Measurements from ENCODE around the gene LAMTOR4.
"Not testable (repeated sequence)": the region's sequence is repeated elsewhere in the genome, so short reads cannot be mapped to it uniquely, and the experiment has no call there.

LAMTOR4 gene

DNA sequence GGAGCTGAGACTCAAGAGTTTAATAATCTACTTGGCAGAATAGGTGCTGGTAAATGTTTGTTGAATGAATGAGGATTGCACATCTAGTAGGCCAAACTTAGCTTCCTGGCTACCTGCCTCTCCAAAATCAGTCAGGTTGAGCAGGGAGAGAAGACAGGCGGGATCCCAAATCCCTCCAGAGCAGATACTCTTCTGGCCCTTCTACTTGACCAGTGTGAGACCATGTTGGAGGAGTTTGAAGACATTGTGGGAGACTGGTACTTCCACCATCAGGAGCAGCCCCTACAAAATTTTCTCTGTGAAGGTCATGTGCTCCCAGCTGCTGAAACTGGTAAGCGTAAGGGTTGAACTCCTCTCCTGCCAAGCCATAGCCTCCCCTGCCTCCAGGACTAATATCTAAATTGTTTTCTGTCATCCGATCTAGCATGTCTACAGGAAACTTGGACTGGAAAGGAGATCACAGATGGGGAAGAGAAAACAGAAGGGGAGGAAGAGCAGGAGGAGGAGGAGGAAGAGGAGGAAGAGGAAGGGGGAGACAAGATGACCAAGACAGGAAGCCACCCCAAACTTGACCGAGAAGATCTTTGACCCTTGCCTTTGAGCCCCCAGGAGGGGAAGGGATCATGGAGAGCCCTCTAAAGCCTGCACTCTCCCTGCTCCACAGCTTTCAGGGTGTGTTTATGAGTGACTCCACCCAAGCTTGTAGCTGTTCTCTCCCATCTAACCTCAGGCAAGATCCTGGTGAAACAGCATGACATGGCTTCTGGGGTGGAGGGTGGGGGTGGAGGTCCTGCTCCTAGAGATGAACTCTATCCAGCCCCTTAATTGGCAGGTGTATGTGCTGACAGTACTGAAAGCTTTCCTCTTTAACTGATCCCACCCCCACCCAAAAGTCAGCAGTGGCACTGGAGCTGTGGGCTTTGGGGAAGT lies 24.2 kb upstream of the LAMTOR4 start:
- DNase-seq, result no peak

GRCh38 chr7:100126239-100126930 lies 22.3 kb upstream of the LAMTOR4 start:
- no peak for DNase-seq

DNA sequence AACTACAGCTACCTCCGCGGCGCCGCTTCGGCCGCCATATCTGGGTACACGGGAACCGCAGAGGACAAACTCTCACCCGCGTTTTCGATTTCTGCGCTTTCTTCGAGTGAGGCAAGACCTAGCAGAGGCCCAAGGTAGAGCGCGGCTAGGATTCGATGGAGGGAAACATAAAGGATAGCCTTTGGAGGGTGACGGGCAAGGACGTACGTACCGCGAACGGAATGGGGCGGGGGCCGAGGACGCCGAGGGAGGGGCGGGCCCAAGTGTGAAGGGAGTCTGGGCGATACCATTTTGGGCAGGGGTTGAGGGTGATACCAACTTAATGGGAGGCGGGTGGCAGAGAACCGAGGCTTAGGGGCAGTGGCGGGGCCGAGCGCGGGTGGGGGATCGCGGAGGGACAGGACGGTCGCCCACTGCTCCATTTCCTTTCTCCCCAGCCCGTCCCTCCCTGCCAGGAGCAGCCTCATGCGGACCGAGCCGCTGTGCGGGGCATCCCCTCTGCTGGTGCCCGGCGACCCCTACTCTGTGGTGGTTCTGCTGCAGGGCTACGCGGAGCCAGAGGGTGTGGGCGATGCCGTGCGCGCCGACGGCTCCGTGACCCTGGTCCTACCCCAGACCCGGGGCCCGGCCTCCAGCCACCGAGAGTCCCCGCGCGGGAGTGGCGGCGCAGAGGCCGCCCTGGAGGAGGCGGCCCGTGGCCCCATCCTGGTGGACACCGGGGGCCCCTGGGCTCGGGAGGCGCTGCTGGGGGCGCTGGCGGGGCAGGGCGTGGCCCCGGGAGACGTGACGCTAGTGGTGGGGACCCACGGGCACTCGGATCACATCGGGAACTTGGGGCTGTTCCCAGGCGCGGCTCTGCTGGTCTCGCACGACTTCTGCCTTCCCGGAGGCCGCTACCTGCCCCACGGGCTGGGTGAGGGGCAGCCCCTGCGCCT lies 21.5 kb upstream of the LAMTOR4 start, which contains the start of gene MBLAC1:
TSS of gene MBLAC1 (plus strand) at position 37 of the 935 bp plus-strand sequence. CDS start at position 466, 429 bp downstream.
- DNase-seq, result peak; percentile 59

- no peak for DNase-seq
These were observed 20.7 kb upstream of the LAMTOR4 start for GRCh38 chr7:100127866-100128636.

- no peak for DNase-seq
These were observed 20.1 kb upstream of the LAMTOR4 start for GRCh38 chr7:100128637-100128963.

- DNase-seq, result not testable (repeated sequence)
These were observed 18.5 kb upstream of the LAMTOR4 start for GRCh38 chr7:100130220-100130607.

DNA sequence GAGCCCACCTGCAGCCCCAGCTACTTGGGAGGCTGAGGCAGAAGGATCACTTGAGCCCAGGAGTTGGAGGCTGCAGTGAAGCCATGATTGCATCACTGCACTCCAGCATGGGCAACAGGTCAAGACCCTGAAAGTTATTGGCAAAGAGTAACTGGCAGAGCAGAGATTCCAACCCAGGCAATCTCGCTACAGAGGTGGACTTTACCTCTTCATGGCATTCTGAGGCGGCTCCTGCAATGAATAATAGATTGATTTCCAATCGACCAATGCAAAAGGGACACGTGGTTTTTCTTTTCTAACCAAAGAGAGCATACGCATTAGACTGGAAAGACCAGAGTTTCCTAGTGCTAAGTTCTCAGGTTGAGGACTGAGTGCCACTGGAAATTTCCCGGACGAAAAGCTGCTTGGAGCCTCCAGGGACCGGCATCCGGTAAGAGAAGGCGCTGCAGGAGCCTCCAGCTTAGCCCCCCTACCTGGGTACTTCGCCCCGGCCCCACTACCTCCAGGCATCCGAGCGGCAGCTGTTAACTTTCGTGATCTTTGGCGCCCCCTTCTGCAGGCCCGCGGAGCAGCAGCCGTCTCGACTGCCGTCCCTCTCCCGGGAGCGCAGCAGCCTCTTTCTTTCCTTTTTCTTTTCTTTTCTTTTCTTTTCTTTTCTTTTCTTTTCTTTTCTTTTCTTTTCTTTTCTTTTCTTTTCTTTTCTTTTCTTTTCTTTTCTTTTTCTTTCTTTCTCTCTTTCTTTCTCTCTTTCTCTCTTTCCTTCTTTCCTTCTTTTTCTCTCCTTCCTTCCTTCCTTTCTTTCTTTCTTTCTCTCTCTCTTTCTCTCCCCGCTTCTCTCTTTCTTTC lies 17.9 kb upstream of the LAMTOR4 start:
- DNase-seq, result peak; percentile 15

DNA sequence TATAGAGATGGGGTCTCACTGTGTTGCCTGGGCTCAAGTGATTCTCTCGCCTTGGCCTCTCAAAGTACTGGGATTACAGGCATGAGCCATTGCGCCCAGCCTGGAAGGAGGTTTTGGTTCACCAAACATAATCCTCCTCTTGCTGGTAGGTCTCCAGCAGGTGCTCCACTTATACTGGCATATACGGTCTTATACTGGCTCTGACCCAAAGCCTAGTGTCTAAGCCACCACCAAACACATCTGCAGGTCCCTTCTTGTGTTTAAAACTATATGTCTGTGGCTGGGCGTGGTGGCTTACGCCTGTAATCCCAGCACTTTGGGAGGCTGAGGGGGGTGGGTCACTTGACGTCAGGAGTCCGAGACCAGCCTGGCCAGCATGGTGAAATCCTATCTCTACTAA lies 16.6 kb upstream of the LAMTOR4 start:
- no peak for DNase-seq

DNA sequence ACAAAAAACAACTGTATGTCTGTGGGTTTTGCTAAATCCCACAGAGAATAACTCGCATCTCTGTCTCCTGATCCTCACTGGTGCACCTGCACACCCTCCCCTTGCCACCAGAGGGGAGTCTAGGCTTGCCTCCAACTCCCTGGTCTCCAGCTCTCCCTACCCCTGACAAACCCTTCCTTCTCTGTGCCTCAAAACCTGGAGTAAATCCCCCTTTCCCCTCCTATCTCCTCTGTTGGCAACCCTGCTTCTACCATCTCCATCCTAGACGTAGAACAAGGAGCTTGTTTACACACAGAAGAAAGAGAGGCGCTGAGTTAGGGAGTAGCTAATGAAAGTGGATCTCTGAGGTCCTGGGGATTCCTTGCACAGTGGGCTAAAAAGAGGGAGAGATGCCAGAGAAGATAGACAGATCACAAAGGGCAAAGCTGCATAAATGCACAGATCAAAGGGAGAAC lies 16.0 kb upstream of the LAMTOR4 start:
- DNase-seq, result no peak

DNA sequence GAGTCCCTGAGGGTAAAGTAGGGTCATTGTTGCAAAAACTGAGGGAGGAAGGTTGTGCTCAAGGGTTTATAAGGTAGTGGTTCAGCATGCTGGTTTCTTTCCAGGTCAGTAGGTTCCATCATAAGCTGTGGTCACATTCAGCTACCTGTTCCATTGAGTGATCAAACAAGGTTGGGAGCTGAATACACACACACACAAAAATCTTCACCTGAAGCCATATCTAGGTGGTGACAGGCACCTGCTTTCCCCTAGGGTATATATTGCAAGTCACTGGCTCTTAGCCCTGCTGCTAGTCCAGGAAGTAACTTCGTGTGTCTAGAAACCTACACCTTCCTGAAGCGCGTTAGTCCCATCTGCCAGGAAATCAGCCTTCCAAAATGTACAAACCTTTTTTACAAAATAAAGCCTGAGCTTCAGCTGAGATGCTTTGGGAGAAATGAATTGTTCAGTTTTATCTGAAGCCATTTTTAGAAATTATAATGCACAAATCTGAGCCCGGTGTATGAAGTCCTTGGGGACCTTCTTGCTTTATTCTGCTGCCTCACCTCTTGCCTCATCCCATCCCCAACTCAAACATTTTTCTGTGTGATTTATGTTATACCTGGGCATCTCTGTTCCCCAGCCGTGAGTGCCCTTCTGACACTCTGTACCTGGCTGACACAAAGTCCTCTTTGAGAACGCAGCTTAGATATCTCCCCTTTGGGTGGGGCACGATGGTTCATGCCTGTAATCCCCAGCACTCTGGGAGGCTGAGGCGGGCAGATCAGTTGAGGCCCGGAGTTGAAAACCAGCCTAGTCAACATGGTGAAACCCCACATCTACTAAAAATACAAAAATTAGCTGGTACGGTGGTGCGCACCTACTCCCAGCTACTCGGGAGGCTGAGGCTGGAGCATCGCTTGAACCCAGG lies 10.6 kb upstream of the LAMTOR4 start:
- no peak for DNase-seq

- DNase-seq, result no peak
These were observed 7.2 kb upstream of the LAMTOR4 start for GRCh38 chr7:100141555-100141949.

DNA sequence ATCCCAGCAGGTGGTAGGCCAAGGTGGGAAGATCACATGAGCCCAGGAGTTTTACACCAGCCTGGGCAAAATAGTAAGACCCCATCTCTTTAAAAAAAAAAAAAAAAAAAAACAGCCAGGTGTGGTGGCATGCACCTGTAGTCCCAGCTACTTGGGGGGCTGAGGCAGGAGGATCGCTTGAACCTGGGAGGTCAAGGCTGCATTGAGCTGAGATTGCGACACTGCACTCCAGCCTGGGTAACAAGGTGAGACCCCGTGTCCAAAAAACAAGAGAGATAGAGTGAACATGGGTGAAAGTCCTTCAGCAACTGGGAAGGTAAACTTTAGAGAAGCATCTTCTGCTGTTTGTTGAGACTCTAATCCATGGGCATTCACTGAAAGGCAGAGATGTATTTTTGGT lies 6.3 kb upstream of the LAMTOR4 start:
- DNase-seq, result no peak

DNA sequence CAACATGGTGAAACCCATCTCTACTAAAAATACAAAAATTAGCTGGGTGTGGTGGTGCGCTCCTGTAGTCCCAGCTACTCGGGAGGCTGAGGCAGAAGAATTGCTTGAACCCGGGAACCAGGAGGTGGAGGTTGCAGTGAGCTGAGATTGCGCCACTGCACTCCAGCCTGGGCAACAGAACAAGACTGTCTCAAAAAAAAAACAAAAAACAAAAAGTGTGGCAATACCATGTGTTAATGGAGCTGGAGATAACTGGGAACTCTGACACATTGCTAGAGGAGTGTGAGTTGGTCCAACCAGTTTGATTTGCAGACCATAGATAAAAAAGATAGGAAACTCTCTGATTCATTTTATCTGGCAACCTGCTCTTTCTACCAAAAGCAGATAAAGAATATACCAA lies 2.4 kb upstream of the LAMTOR4 start:
- not testable (repeated sequence) for DNase-seq

DNA sequence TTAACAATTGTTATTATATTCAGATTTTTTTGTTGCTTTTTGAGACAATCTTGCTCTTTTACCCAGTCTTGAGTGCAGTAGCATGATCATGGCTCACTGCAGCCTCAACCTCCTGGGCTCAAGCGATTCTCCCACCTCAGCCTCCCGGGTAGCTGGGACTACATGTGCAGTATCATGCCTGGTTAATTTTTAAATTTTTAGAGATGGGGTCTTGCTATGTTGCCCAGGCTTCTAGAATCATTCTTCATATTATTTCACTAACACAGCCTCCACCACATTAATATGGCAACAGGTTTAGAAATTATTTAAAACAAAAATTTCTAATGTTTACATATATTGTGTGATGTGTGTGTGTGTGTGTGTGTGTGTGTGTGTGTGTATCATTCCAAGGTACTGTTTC lies 1.4 kb upstream of the LAMTOR4 start:
- no peak for DNase-seq

GRCh38 chr7:100148225-100148558 lies 526 bp upstream of the LAMTOR4 start:
- DNase-seq, result no peak

DNA sequence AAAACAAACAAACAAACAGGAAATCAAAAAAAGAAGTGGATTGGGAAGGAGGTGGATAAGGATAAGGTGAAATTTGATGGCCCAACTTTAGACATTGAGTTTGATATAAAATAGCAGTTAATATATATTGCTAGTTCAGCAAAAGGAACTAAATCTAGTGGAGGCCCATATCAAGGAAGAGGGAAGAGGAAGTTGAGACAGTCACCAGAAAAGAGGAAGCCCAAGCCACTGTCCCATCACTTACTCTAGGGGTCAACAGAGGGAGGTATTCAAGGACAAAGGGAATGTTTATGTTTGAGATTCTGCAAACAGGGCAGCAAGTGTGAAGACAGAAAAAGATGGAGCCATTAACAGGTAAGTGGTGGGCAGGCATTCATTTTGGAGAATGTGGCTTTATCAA lies 3.7 kb downstream of the LAMTOR4 start:
- no peak for DNase-seq

- no peak for DNase-seq
These were observed 4.4 kb downstream of the LAMTOR4 start for GRCh38 chr7:100152937-100153666.

DNA sequence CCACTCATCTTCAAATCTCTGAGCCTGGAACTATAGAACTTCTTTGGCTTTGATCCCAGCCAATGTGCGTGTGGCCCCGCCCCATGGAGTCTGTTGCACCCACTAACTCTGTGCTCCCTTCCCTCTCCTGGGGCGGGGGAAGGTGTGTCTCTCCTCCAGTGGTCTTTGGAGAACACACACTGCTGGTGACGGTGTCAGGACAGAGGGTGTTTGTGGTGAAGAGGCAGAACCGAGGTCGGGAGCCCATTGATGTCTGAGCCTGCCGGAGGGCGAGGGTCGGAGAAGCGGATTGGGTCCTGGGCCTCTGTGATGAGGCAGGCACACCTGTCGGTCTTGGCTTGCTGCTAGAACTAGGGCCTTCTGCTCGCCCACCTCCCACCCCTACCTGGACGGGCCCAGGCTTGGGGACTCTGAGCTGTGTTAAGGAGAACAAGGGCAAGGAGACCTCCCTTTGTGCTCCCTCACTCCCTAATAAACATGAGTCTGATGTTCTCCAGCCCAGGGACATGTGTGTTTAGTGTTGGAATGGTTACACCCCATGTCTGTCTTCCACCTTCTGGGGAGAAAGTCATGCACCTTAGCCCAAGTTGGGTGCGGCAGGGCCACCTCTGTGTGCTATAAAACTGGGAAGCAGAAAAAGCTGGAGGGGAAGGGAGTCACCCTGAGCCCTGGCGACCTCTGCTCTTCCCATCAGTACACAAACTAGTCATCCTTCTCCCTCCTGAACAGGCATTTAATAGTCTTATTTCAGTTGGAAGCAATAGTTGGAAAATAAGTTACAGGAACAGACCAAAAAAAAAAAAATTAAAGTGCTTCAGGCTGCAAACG lies 5.2 kb downstream of the LAMTOR4 start:
- DNase-seq, result no peak

Measured in GOT3 (cell line).